SK-N-SH treated with all-trans-retinoic acid at 6 μM for 48 hours (cell line): ENCODE results near the gene MED29.

ENCODE experiments used
- BACH2 ChIP-seq: fragments of 250-450 bp; sonication (Bioruptor Pico); IDR thresholded peaks from 2 replicates; pipeline ENCODE4 v1.9.0; 2021; ENCODE audit warnings: mild to moderate bottlenecking, borderline replicate concordance
- ISL1 ChIP-seq: fragments of 250-450 bp; sonication (Bioruptor Pico); IDR thresholded peaks from 2 replicates; pipeline ENCODE4 v2.1.2; 2022; ENCODE audit warnings: mild to moderate bottlenecking, moderate library complexity
- TOX ChIP-seq: fragments of 250-450 bp; sonication (Bioruptor Pico); IDR thresholded peaks from 2 replicates; pipeline ENCODE4 v1.8.0; 2021; ENCODE audit warnings: mild to moderate bottlenecking, moderate library complexity, borderline replicate concordance
- TF ChIP-seq, protein P1 (sequence below): fragments of 250-450 bp; sonication (Bioruptor Pico); IDR thresholded peaks from 2 replicates; pipeline ENCODE4 v1.5.1; 2021; ENCODE audit warnings: mild to moderate bottlenecking, moderate library complexity

DNA sequence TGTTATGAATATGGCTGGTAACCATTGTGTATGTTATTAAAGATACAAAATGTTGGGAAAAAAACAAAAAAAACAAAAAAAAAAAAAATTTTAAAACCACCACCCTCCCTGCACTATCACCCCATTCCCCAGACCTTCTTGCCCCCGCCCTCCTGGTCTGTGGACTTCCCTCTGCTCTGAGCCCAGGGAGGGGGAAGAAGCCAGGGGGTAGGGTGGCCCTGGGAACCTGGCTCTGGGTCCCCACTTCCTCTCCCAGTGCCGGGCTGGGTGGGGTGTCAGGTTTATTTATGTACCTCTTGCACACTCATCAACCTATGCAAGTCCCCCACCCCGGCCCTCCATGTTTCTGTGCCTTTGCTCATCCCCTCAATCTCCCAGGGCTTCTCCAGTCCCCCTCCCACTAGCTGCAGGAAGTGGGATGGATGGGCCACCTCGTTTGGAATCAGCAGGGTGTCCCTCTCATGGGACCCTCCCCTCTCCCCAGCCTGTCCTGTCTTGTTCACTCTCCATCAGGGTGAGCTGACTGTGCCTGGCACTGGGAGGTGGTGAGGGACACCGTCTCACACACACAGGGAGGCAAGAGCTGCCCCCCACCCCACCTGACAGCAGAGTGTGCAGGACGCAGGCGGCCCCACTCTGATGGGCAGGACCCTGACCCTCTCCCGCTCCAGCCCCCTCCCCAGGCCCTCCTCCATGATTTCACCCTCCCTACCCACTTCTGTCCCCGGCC, 6.2 kb upstream of the MED29 start:
- TF ChIP-seq TOX (CRISPR knock-in tag), result no peak
- TF ChIP-seq, protein P1, sequence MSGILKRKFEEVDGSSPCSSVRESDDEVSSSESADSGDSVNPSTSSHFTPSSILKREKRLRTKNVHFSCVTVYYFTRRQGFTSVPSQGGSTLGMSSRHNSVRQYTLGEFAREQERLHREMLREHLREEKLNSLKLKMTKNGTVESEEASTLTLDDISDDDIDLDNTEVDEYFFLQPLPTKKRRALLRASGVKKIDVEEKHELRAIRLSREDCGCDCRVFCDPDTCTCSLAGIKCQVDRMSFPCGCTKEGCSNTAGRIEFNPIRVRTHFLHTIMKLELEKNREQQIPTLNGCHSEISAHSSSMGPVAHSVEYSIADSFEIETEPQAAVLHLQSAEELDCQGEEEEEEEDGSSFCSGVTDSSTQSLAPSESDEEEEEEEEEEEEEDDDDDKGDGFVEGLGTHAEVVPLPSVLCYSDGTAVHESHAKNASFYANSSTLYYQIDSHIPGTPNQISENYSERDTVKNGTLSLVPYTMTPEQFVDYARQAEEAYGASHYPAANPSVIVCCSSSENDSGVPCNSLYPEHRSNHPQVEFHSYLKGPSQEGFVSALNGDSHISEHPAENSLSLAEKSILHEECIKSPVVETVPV (CRISPR knock-in tag), result no peak
- TF ChIP-seq ISL1 (CRISPR knock-in tag), result no peak
- TF ChIP-seq BACH2, result no peak
